Lower lobe of right lung (tissue), 2 donors: ENCODE results near the gene CFAP46. TPM values are rescaled to one million over a fixed set of nuclear protein-coding genes. Genes with fewer than 3 reads are reported as not detected.

Experiments
- ATAC-seq, 2 donors: fragments of 200-7000 bp; cut with Tn5 transposase; one replicate each; pipeline ENCODE4 v1.9.1; 2020 to 2022; ENCODE audit warnings: mild to moderate bottlenecking in 2 of 2, moderate library complexity in 2 of 2
- DNase-seq: peaks from one replicate; pipeline ENCODE4 v3.0.0-alpha.2; 2020
- H3K27ac ChIP-seq: fragments of 200-600 bp; one replicate; pipeline ENCODE4 v1.8.0; 2022
- H3K27me3 ChIP-seq: fragments of 200-600 bp; one replicate; pipeline ENCODE4 v1.8.0; 2022; ENCODE audit warnings: low read depth
- H3K36me3 ChIP-seq: fragments of 200-600 bp; one replicate; pipeline ENCODE4 v1.8.0; 2022; ENCODE audit warnings: mild to moderate bottlenecking
- H3K4me1 ChIP-seq: fragments of 200-600 bp; one replicate; pipeline ENCODE4 v1.8.0; 2022
- H3K4me3 ChIP-seq: fragments of 200-600 bp; one replicate; pipeline ENCODE4 v1.8.0; 2022; ENCODE audit warnings: mild to moderate bottlenecking
- H3K9me3 ChIP-seq: fragments of 200-600 bp; one replicate; pipeline ENCODE4 v1.8.0; 2022
- intact Hi-C: fragments of 100-400 bp; cut with DNase I; formaldehyde crosslinking; loops from one replicate; pipeline ENCODE4 v1.11.0; 2022
- total RNA-seq: library from RNA; stranded (reverse); fragmentation: NEBNext Ultra II Directional; extraction: Animal tissue kit (Norgen Biotek cat#: 25700); gene quantifications from one replicate; pipeline ENCODE4 v1.2.1, GENCODE V29; 2021
- TF ChIP-seq, protein P1 (sequence below): fragments of 200-600 bp; IDR thresholded peaks from one replicate; pipeline ENCODE4 v1.8.0; 2022; ENCODE audit warnings: antibody characterized with exemption, mild to moderate bottlenecking
- donor health status: DM: no; HTN: yes; CAD: no; lungs with severe emphysema.

The CFAP46 gene
- total RNA-seq, 1 donor from 2014 or later = 9.0 TPM

DNA sequence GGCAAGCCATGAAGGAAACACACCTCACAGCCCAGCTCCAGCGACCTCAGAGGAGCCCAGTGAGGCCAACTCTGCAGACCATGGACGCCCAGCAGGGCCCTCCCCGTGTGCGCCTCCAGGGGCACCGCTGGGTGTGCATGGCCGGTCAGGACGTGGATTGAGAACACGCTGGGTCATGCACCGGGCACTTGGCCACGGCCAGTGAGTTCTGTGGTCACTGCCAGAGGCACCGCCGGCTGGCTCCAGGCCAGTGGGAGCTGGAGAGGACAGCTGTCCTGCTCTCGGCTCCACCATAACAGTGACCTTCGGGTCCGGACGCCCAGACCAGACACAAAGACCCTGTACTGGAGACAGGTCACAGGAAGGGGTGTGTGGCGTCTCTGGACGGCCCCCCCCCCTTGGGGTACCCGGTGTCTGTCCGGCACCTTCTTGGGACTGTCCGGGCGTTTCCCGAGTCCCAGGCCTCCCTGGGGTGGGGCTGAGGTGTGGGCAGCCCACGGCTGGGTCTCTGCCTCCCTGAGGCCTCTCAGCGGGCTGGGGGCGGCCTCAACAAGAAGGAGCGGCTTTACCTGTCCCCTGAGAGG is 106.0 kb downstream of the CFAP46 start:
- no peak for DNase-seq
- no peak overlapping the region for H3K4me3 ChIP-seq

GRCh38 chr10:132835848-132836233 is 106.5 kb downstream of the CFAP46 start:
- Histone ChIP-seq H3K4me3 (no peak overlapping the region), H3K27ac (no peak overlapping the region), H3K4me1 (peaks cover 5% of the 10 kb centered on the region), H3K27me3 (peaks cover 40% of the 10 kb centered on the region), H3K36me3 (no peaks in the 10 kb centered on the region), H3K9me3 (no peaks in the 10 kb centered on the region)
- intact Hi-C loops = no loop called here
- no peak for ATAC-seq
- TF ChIP-seq, protein P1, sequence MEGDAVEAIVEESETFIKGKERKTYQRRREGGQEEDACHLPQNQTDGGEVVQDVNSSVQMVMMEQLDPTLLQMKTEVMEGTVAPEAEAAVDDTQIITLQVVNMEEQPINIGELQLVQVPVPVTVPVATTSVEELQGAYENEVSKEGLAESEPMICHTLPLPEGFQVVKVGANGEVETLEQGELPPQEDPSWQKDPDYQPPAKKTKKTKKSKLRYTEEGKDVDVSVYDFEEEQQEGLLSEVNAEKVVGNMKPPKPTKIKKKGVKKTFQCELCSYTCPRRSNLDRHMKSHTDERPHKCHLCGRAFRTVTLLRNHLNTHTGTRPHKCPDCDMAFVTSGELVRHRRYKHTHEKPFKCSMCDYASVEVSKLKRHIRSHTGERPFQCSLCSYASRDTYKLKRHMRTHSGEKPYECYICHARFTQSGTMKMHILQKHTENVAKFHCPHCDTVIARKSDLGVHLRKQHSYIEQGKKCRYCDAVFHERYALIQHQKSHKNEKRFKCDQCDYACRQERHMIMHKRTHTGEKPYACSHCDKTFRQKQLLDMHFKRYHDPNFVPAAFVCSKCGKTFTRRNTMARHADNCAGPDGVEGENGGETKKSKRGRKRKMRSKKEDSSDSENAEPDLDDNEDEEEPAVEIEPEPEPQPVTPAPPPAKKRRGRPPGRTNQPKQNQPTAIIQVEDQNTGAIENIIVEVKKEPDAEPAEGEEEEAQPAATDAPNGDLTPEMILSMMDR = no peak
- DNase-seq = no peak

More for the DNA sequence above, 106.0 kb downstream of the CFAP46 start:
- H3K9me3 ChIP-seq = no peaks in the 10 kb centered on the region
- ATAC-seq = peak; percentile 14 to 16
- intact Hi-C loops = no loop called here
- peaks cover 41% of the 10 kb centered on the region for H3K27me3 ChIP-seq
- TF ChIP-seq, protein P1 = no peak
- no peak overlapping the region for H3K27ac ChIP-seq
- no peaks in the 10 kb centered on the region for H3K36me3 ChIP-seq
- H3K4me1 ChIP-seq = peaks cover 5% of the 10 kb centered on the region

DNA sequence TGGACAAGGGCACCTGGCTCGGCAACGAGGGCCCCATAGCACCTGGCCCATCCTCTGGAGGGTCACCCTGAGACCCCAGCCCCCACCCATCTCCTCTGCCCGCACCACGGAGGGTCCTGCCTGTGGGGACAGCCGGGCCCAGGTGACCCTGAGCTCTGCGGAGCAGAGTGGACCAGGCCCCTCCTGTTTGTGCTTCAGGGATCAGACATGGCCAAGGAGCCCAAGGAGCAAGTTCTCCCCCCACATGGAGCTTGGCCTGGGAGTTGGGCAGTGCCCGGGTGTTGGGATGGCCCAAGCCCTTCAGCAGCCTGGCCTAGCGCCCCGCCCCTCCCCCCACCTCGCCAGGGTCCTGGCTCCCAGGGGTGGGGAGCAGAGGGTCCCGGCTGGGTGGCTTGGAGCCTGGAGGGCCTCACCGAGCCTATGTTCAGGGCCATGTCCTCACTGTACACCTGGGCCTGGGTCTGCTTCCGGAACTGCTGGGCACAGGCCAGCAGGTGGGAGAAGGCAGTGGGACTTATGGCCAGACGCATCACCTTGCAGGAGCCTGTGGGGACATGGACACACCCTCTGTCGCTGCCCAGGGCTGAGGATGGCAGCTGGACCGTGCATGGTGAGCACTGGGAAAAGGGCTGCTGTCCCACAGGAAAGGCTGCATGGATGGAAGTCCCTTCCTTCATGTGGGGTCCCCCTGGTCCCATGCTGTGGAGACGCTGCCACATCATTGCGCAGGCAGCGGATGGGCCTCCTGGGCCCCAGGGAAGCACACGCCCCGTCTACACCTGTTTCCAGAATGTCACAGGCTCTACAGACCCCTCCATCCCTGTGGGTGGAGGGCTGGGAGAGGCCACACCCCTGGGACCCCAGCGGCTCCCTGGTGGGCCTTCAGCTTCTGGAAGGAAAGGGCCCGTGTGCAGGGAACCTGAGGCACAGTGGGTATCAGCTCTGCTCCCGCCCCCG is 107.2 kb downstream of the CFAP46 start:
- intact Hi-C loops = no loop called here
- peaks cover 5% of the 10 kb centered on the region for H3K4me1 ChIP-seq
- H3K36me3 ChIP-seq = no peaks in the 10 kb centered on the region
- ATAC-seq = peak in 1 of 2 donors; percentile 26
- no peaks in the 10 kb centered on the region for H3K9me3 ChIP-seq
- no peak for DNase-seq
- TF ChIP-seq, protein P1 = no peak
- H3K27me3 ChIP-seq = peaks cover 40% of the 10 kb centered on the region
- H3K4me3 ChIP-seq = no peak overlapping the region
- no peak overlapping the region for H3K27ac ChIP-seq

- H3K9me3 ChIP-seq = no peaks in the 10 kb centered on the region
- TF ChIP-seq, protein P1 = no peak
- H3K36me3 ChIP-seq = no peaks in the 10 kb centered on the region
- no peak overlapping the region for H3K4me3 ChIP-seq
- DNase-seq (no peak), ATAC-seq (no peak)
- H3K27me3 ChIP-seq = peaks cover 40% of the 10 kb centered on the region
- intact Hi-C loops = no loop called here
- no peak overlapping the region for H3K27ac ChIP-seq
- peaks cover 5% of the 10 kb centered on the region for H3K4me1 ChIP-seq
These were observed 108.0 kb downstream of the CFAP46 start for GRCh38 chr10:132834311-132834761.

DNA sequence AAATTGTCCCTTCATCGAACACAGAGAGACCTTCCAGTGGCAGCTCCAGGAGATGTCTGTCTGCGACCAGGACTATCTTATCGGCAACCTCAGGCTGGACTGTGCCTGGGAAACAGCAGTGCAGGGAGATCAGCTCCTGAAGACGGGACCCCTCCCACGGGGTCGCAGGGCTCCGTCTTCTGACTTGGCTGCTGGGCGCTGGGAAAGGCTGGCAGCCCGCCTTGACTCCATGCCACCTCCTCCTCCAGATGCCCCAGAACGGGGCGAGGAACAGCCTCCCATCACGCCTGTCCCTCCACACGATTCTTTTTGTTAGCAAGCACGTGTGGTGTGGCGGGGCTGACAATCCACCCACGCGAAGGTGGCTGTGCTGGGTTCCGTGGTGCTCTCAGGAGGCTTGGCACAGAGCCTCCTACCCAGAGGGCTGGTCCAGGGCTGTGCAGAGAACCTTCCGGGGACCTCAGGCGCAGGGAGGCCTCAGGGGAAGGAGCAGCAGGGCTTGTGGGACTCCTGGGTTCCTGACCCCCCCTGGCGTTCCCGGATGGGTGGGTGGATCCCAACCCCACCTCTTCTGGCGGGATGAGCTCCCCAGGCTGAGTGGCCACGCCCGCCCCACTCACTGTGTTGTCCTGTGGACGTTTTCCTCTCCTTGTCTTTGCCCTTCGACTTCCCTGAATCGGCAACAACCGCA is 108.8 kb downstream of the CFAP46 start:
- intact Hi-C loops = no loop called here
- no peak for DNase-seq

More for the DNA sequence above, 108.8 kb downstream of the CFAP46 start:
- Histone ChIP-seq H3K36me3 (no peaks in the 10 kb centered on the region), H3K27ac (no peak overlapping the region), H3K4me3 (no peak overlapping the region), H3K4me1 (peaks cover 5% of the 10 kb centered on the region), H3K27me3 (peaks cover 40% of the 10 kb centered on the region), H3K9me3 (no peaks in the 10 kb centered on the region)
- no peak for ATAC-seq
- TF ChIP-seq, protein P1 = no peak
